Endothelial cell of umbilical vein (primary cell): ENCODE measurements around the gene AGBL5.

ENCODE experiments used
- EZH2 ChIP-seq: IDR thresholded peaks from 2 replicates; pipeline ENCODE4 v1.6.1; 2012; ENCODE audit warnings: borderline replicate concordance, low read depth, mild to moderate bottlenecking, moderate library complexity, low read length, inconsistent platforms; ENCODE audit not compliant: severe bottlenecking
- TF ChIP-seq, protein P1 (sequence below), 2 donors: IDR thresholded peaks; 1 replicate in 1 of 2; 2 replicates in 1 of 2; pipeline ENCODE4 v1.5.1; 2011; ENCODE audit warnings: low read length in 2 of 2, mild to moderate bottlenecking in 2 of 2, moderate library complexity in 2 of 2, control low read depth in 1 of 2, inconsistent platforms in 1 of 2, low read depth in 1 of 2; ENCODE audit not compliant: insufficient read depth in 1 of 2; ENCODE audit errors: extremely low read depth in 1 of 2

DNA sequence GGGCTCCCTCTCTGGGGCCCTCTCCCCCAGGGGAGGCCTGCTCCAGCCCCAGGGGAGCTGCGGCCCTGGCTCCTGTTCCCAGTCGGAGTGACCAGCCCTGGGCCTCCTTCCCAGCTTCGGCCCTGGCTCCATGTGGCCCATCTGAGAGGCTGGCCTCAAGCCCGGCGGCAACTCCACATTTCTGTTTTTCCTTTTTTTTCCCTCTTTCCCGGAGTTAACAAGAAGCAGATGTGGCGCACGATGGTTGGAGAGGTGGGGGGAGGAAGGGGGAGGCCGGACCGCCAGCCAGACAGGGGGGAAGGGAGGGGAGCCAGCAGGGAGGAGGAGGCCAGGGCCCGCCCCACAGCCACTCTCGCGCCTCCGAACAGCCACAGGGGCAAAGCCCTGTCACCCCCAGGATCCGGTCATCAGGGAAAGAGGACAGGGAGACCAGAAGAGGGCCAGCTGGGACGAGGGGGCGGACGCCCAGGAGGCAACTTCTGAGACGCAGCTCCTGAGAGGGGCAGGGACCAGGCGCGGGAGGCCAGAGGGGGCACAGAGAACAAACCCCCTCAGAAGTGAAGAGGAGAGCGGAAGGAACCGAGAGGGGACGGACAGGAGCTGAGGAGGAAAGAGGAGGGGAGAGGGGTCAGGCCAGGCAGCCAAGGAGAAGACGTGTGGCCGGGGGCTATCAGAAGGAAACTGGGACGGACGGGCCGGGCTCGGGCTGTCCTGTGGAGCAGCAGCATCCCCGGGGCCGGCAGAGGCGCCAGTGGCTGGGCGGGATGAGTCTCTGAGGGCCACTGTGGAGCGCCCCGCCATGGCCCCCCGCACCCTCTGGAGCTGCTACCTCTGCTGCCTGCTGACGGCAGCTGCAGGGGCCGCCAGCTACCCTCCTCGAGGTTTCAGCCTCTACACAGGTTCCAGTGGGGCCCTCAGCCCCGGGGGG lies 27.1 kb downstream of the AGBL5 start, which contains the start of gene EMILIN1:
- TF ChIP-seq, protein P1, sequence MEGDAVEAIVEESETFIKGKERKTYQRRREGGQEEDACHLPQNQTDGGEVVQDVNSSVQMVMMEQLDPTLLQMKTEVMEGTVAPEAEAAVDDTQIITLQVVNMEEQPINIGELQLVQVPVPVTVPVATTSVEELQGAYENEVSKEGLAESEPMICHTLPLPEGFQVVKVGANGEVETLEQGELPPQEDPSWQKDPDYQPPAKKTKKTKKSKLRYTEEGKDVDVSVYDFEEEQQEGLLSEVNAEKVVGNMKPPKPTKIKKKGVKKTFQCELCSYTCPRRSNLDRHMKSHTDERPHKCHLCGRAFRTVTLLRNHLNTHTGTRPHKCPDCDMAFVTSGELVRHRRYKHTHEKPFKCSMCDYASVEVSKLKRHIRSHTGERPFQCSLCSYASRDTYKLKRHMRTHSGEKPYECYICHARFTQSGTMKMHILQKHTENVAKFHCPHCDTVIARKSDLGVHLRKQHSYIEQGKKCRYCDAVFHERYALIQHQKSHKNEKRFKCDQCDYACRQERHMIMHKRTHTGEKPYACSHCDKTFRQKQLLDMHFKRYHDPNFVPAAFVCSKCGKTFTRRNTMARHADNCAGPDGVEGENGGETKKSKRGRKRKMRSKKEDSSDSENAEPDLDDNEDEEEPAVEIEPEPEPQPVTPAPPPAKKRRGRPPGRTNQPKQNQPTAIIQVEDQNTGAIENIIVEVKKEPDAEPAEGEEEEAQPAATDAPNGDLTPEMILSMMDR (IDR thresholded peaks at IDR 0.05; ENCODE audit: extremely low read depth in 1 of 2, insufficient read depth in 1 of 2, low read depth in 1 of 2, low read length in 2 of 2), result no peak
- no peak for TF ChIP-seq EZH2
